ENCODE data around the gene ZNF496. TPM values are rescaled to one million over a fixed set of nuclear protein-coding genes. Genes with fewer than 3 reads are reported as not detected.

Gene ZNF496
- total and polyA plus RNA-seq, 2 donors from 2014 or later = 6.3 to 27.0 TPM

GRCh38 chr1:247338723-247339275, 7.1 kb upstream of the ZNF496 start:
- intact Hi-C loops (cut with DNase I) = no loop called here
- H3K4me3 ChIP-seq (ENCODE audit: low read length in 3 of 3) = no peak overlapping the region
- H3K36me3 ChIP-seq (ENCODE audit: control insufficient read depth in 2 of 3, insufficient read depth in 3 of 3, low read length in 3 of 3) = peaks cover 0 to 3% (median 2%) of the 10 kb centered on the region in 3 donors
- TF ChIP-seq CTCF (IDR thresholded peaks at IDR 0.05; ENCODE audit: borderline replicate concordance, extremely low read depth, insufficient read depth) = no peak
- H3K27me3 ChIP-seq (ENCODE audit: control insufficient read depth, insufficient read depth, low read length) = no peaks in the 10 kb centered on the region
- peaks cover 0 to 2% (median 0%) of the 10 kb centered on the region in 3 donors for H3K4me1 ChIP-seq (ENCODE audit: control insufficient read depth in 2 of 3, insufficient read depth in 2 of 3, low read depth in 1 of 3, low read length in 3 of 3)
- H3K27ac ChIP-seq (ENCODE audit: low read depth in 2 of 2, low read length in 2 of 2) = no peak overlapping the region
- DNase-seq = no peak
- H3K9ac ChIP-seq (ENCODE audit: low read length in 3 of 3) = no peak overlapping the region
- FAIRE-seq = no peak
- no peaks in the 10 kb centered on the region for H3K9me3 ChIP-seq (ENCODE audit: control insufficient read depth in 2 of 3, insufficient read depth in 1 of 3, low read length in 3 of 3)

GRCh38 chr1:247337961-247338360, 6.3 kb upstream of the ZNF496 start:
- no peak for TF ChIP-seq CTCF (IDR thresholded peaks at IDR 0.05; ENCODE audit: borderline replicate concordance, extremely low read depth, insufficient read depth)
- H3K9ac ChIP-seq (ENCODE audit: low read length in 3 of 3) = no peak overlapping the region
- peaks cover 0 to 3% (median 2%) of the 10 kb centered on the region in 3 donors for H3K36me3 ChIP-seq (ENCODE audit: control insufficient read depth in 2 of 3, insufficient read depth in 3 of 3, low read length in 3 of 3)
- H3K9me3 ChIP-seq (ENCODE audit: control insufficient read depth in 2 of 3, insufficient read depth in 1 of 3, low read length in 3 of 3) = no peaks in the 10 kb centered on the region
- no peak overlapping the region for H3K4me3 ChIP-seq (ENCODE audit: low read length in 3 of 3)
- no peaks in the 10 kb centered on the region for H3K27me3 ChIP-seq (ENCODE audit: control insufficient read depth, insufficient read depth, low read length)
- no peak for FAIRE-seq
- DNase-seq = no peak
- H3K27ac ChIP-seq (ENCODE audit: low read depth in 2 of 2, low read length in 2 of 2) = no peak overlapping the region
- intact Hi-C loops (cut with DNase I) = no loop called here
- H3K4me1 ChIP-seq (ENCODE audit: control insufficient read depth in 2 of 3, insufficient read depth in 2 of 3, low read depth in 1 of 3, low read length in 3 of 3) = peaks cover 0 to 2% (median 0%) of the 10 kb centered on the region in 3 donors

GRCh38 chr1:247337250-247337746, 5.6 kb upstream of the ZNF496 start:
- Histone ChIP-seq H3K4me1 (ENCODE audit: control insufficient read depth in 2 of 3, insufficient read depth in 2 of 3, low read depth in 1 of 3, low read length in 3 of 3) (peaks cover 0 to 2% (median 0%) of the 10 kb centered on the region in 3 donors), H3K27ac (ENCODE audit: low read depth in 2 of 2, low read length in 2 of 2) (peak overlapping the region in 1 of 2 donors; percentile 11), H3K9ac (ENCODE audit: low read length in 3 of 3) (no peak overlapping the region), H3K9me3 (ENCODE audit: control insufficient read depth in 2 of 3, insufficient read depth in 1 of 3, low read length in 3 of 3) (no peaks in the 10 kb centered on the region), H3K36me3 (ENCODE audit: control insufficient read depth in 2 of 3, insufficient read depth in 3 of 3, low read length in 3 of 3) (peaks cover 0 to 3% (median 2%) of the 10 kb centered on the region in 3 donors), H3K4me3 (ENCODE audit: low read length in 3 of 3) (no peak overlapping the region), H3K27me3 (ENCODE audit: control insufficient read depth, insufficient read depth, low read length) (no peaks in the 10 kb centered on the region)
- FAIRE-seq (no peak), DNase-seq (peak in 2 of 5 donors; percentile 59 to 62)
- TF ChIP-seq CTCF (IDR thresholded peaks at IDR 0.05; ENCODE audit: borderline replicate concordance, extremely low read depth, insufficient read depth) = no peak
- intact Hi-C loops (cut with DNase I) = no loop called here
